ENCODE measurements around the gene RCN2.

DNA sequence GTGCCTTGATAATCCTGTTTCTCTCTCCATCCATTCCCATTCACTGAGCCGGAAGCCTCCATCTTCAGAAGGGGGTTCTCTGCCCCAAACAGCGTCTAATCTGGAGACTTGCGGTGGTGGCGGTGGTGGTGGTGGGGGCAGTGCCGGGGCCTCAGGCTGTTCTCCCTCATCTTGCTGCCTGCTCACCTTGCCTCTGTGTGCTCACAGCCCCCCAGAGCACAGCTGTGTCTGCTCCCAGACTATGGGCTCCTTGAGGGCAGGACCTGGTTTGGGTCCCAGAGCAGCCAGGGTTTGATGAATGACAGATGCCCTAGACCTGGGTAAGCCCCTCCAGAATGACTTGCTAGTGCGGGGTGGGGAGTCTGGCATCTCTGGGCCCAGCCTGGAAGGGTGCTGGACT lies 62.9 kb downstream of the RCN2 start:
- TF ChIP-seq POLR2A (IDR thresholded peaks at IDR 0.05; ENCODE audit: low read depth, low read length), result no peak
- no peak for TF ChIP-seq POLR2AphosphoS5 (IDR thresholded peaks at IDR 0.05; ENCODE audit: insufficient read depth, low read depth, low read length)
- no peak for TF ChIP-seq CTCF (IDR thresholded peaks at IDR 0.05; ENCODE audit: extremely low read depth in 1 of 2, insufficient read depth in 1 of 2, low read depth in 1 of 2, low read length in 2 of 2)
- TF ChIP-seq EZH2 (IDR thresholded peaks at IDR 0.05; ENCODE audit: borderline replicate concordance, low read depth, low read length, severe bottlenecking), result no peak
- TF ChIP-seq, protein P1, sequence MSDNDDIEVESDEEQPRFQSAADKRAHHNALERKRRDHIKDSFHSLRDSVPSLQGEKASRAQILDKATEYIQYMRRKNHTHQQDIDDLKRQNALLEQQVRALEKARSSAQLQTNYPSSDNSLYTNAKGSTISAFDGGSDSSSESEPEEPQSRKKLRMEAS (IDR thresholded peaks at IDR 0.05; ENCODE audit: insufficient read depth, insufficient read length), result no peak
- TF ChIP-seq MYC (IDR thresholded peaks at IDR 0.05; ENCODE audit: low read depth, low read length), result no peak
- TF ChIP-seq FOS (IDR thresholded peaks at IDR 0.05; ENCODE audit: borderline replicate concordance, insufficient read depth, low read length), result no peak
- no peak for TF ChIP-seq JUN (IDR thresholded peaks at IDR 0.05; ENCODE audit: borderline replicate concordance, insufficient read depth, insufficient read length, low read depth)
